ENCODE data around the gene TCF12.
A peak's percentile ranks its signal among the peaks of the same experiment; 100 is the strongest.
"Not testable (repeated sequence)": the region's sequence is repeated elsewhere in the genome, so short reads cannot be mapped to it uniquely, and the experiment has no call there.

TCF12 gene

GRCh38 chr15:56948764-56949101 lies 30.3 kb downstream of the TCF12 start:
- no peak for DNase-seq

- no peak for DNase-seq
Observed at GRCh38 chr15:56950979-56951378, 32.5 kb downstream of the TCF12 start.

GRCh38 chr15:56953790-56954189 lies 35.3 kb downstream of the TCF12 start:
- DNase-seq, result no peak

GRCh38 chr15:56955011-56955410 lies 36.6 kb downstream of the TCF12 start:
- not testable (repeated sequence) for DNase-seq

GRCh38 chr15:56956538-56956937 lies 38.1 kb downstream of the TCF12 start:
- no peak for DNase-seq

- no peak for DNase-seq
Observed at GRCh38 chr15:56957812-56958406, 39.5 kb downstream of the TCF12 start.

GRCh38 chr15:56959318-56959648 lies 40.8 kb downstream of the TCF12 start:
- DNase-seq, result no peak

GRCh38 chr15:56960116-56960515 lies 41.7 kb downstream of the TCF12 start:
- DNase-seq, result no peak

- no peak for DNase-seq
Observed at GRCh38 chr15:56963126-56963525, 44.7 kb downstream of the TCF12 start.

GRCh38 chr15:56963710-56964109 lies 45.3 kb downstream of the TCF12 start:
- DNase-seq, result peak; percentile 9

GRCh38 chr15:56964182-56964581 lies 45.7 kb downstream of the TCF12 start:
- no peak for DNase-seq

- DNase-seq, result no peak
Observed at GRCh38 chr15:56965231-56966013, 47.0 kb downstream of the TCF12 start.

- no peak for DNase-seq
Observed at GRCh38 chr15:56967336-56967735, 48.9 kb downstream of the TCF12 start.

GRCh38 chr15:56968256-56968655 lies 49.8 kb downstream of the TCF12 start:
- no peak for DNase-seq

GRCh38 chr15:56968821-56969220 lies 50.4 kb downstream of the TCF12 start:
- DNase-seq, result no peak

- no peak for DNase-seq
Observed at GRCh38 chr15:56969265-56969895, 50.9 kb downstream of the TCF12 start.

- DNase-seq, result no peak
Observed at GRCh38 chr15:56971571-56971970, 53.1 kb downstream of the TCF12 start.

- no peak for DNase-seq
Observed at GRCh38 chr15:56972016-56972415, 53.6 kb downstream of the TCF12 start.

- no peak for DNase-seq
Observed at GRCh38 chr15:56972426-56972825, 54.0 kb downstream of the TCF12 start.

- no peak for DNase-seq
Observed at GRCh38 chr15:56973463-56973862, 55.0 kb downstream of the TCF12 start.

- no peak for DNase-seq
Observed at GRCh38 chr15:56977232-56977631, 58.8 kb downstream of the TCF12 start.

GRCh38 chr15:56978898-56979662 lies 60.6 kb downstream of the TCF12 start:
- DNase-seq, result no peak

- DNase-seq, result no peak
Observed at GRCh38 chr15:56980473-56980872, 62.0 kb downstream of the TCF12 start.

GRCh38 chr15:56981160-56981559 lies 62.7 kb downstream of the TCF12 start:
- DNase-seq, result no peak
